ENCODE results near the gene CDC42EP3.
A peak's percentile ranks its signal among the peaks of the same experiment; 100 is the strongest.

The CDC42EP3 gene

GRCh38 chr2:37671009-37671815, at the start of gene CDC42EP3:
Gene CDC42EP3 (minus strand): TSS chr2:37671642. CDS start chr2:37646587, 25,055 bp downstream.
- peak; percentile 79 for DNase-seq

GRCh38 chr2:37721201-37721560, 49.7 kb upstream of the CDC42EP3 start:
- no peak for DNase-seq

GRCh38 chr2:37720533-37721200, 49.2 kb upstream of the CDC42EP3 start:
- no peak for DNase-seq

- DNase-seq, result no peak
Observed at GRCh38 chr2:37718515-37719161, 47.2 kb upstream of the CDC42EP3 start.

- peak; percentile 27 for DNase-seq
Observed at GRCh38 chr2:37713258-37713700, 41.8 kb upstream of the CDC42EP3 start.

- DNase-seq, result no peak
Observed at GRCh38 chr2:37711831-37712230, 40.4 kb upstream of the CDC42EP3 start.

GRCh38 chr2:37711308-37711731, 39.9 kb upstream of the CDC42EP3 start:
- DNase-seq, result peak; percentile 31

- DNase-seq, result no peak
Observed at GRCh38 chr2:37709111-37709510, 37.7 kb upstream of the CDC42EP3 start.

GRCh38 chr2:37708146-37708545, 36.7 kb upstream of the CDC42EP3 start:
- DNase-seq, result no peak

GRCh38 chr2:37707393-37707792, 36.0 kb upstream of the CDC42EP3 start:
- DNase-seq, result no peak

- DNase-seq, result no peak
Observed at GRCh38 chr2:37706334-37707183, 35.1 kb upstream of the CDC42EP3 start.

GRCh38 chr2:37705191-37705590, 33.7 kb upstream of the CDC42EP3 start:
- no peak for DNase-seq

- no peak for DNase-seq
Observed at GRCh38 chr2:37698931-37699481, 27.6 kb upstream of the CDC42EP3 start.

GRCh38 chr2:37695336-37695735, 23.9 kb upstream of the CDC42EP3 start:
- DNase-seq, result no peak

GRCh38 chr2:37692711-37693110, 21.3 kb upstream of the CDC42EP3 start:
- no peak for DNase-seq

- DNase-seq, result no peak
Observed at GRCh38 chr2:37689751-37690150, 18.3 kb upstream of the CDC42EP3 start.

GRCh38 chr2:37688771-37689468, 17.5 kb upstream of the CDC42EP3 start:
- no peak for DNase-seq

GRCh38 chr2:37686792-37687526, 15.5 kb upstream of the CDC42EP3 start:
- DNase-seq, result no peak

- no peak for DNase-seq
Observed at GRCh38 chr2:37684809-37685208, 13.4 kb upstream of the CDC42EP3 start.

- no peak for DNase-seq
Observed at GRCh38 chr2:37683921-37684780, 12.7 kb upstream of the CDC42EP3 start.
